Measurements from ENCODE around the gene BCL2L1. TPM values are rescaled to one million over a fixed set of nuclear protein-coding genes. Genes with fewer than 3 reads are reported as not detected.

Gene BCL2L1
- total and polyA plus RNA-seq, 10 of the 15 experiments (the other 5 are each of a cell fraction or from before 2014, with no cell fraction given): 0.63 to 67.7 (median 43.6) TPM

DNA sequence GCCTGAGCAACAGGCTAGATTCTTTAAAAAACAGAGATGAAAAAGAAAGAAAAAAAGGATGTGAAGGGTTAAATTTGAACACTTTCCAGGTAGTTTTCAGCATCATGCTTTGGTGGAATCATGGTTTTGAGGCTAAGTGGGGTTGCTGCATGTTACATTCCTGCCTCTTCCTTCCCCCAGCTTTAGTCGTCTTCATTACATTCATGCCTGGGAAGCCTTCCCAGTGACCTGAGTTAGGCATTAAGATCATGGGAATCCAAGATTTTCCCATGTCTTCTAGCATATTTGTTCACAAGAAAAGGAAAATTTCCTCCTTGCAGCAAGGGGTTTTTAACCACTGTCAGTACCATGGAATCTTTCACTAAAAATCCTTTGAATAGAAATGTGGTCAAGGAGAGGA, 28.5 kb upstream of the BCL2L1 start:
- intact Hi-C loops (cut with micrococcal nuclease; ENCODE audit: unreplicated experiment): no loop called here
- FAIRE-seq (no peak), DNase-seq (ENCODE audit: low read depth, low spot score) (no peak), ATAC-seq (no peak)
- ChIA-PET RAD21 (ENCODE audit: unreplicated experiment) (interaction anchor here (1.3 to 1.5 kb wide), 2 partner anchors 28 to 117 kb away, joined by 3 to 4 read pairs; no protein-coding TSS in a partner anchor), POLR2A (interaction anchor here (1.5 kb wide), 1 partner anchor 9 kb away, joined by 3 read pairs; no protein-coding TSS in a partner anchor), CTCF (interaction anchor here (0.6 to 1.9 kb wide), 4 partner anchors 8 to 90 kb away, joined by 3 to 6 read pairs (median 4); no protein-coding TSS in a partner anchor), SMC1A (ENCODE audit: uncharacterized antibody, unreplicated experiment) (interaction anchor here (2.6 kb wide), 1 partner anchor 12 kb away, joined by 6 read pairs; no protein-coding TSS in a partner anchor)
- no peak overlapping the region for H3K9ac ChIP-seq (ENCODE audit: control insufficient read depth, insufficient read depth, low read length)
- H3K9me3 ChIP-seq (replicated peaks; ENCODE audit: control insufficient read depth, insufficient read depth, low read length): no peaks in the 10 kb centered on the region
- H3K4me3 ChIP-seq: no peak overlapping the region
- no peaks in the 10 kb centered on the region for H4K20me1 ChIP-seq (ENCODE audit: control insufficient read depth, insufficient read depth)
- H3K36me3 ChIP-seq (ENCODE audit: control insufficient read depth in 2 of 2, insufficient read depth in 2 of 2, low read length in 1 of 2): peaks cover 0 to 3% of the 10 kb centered on the region in 2 experiments; a peak in 3 of 4 replicates
- in situ Hi-C loops (cut with MboI): no loop called here
- BruUV-seq (replicated peaks): no TSS peak
- TF ChIP-seq FOXK2 (IDR thresholded peaks at IDR 0.05): no peak
- TF ChIP-seq TARDBP (IDR thresholded peaks at IDR 0.05; ENCODE audit: borderline replicate concordance): no peak
- no peak for TF ChIP-seq ZNF274 (IDR thresholded peaks at IDR 0.05; ENCODE audit: insufficient read depth, insufficient read length)
- TF ChIP-seq ZZZ3 (IDR thresholded peaks at IDR 0.05; ENCODE audit: control insufficient read depth, insufficient read length, low read depth): no peak
- no peak for TF ChIP-seq TCF3 (IDR thresholded peaks at IDR 0.05; ENCODE audit: borderline replicate concordance, insufficient read depth, low read depth, low read length)
- no peak for TF ChIP-seq RB1 (IDR thresholded peaks at IDR 0.05; ENCODE audit: borderline replicate concordance)
- TF ChIP-seq NFXL1 (IDR thresholded peaks at IDR 0.05; ENCODE audit: borderline replicate concordance): no peak
- no peak for TF ChIP-seq MTA3 (IDR thresholded peaks at IDR 0.05; ENCODE audit: borderline replicate concordance, low read length)
- TF ChIP-seq, protein P1, sequence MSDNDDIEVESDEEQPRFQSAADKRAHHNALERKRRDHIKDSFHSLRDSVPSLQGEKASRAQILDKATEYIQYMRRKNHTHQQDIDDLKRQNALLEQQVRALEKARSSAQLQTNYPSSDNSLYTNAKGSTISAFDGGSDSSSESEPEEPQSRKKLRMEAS (IDR thresholded peaks at IDR 0.05; ENCODE audit: low read depth, low read length): no peak
- no peak for TF ChIP-seq YBX1 (IDR thresholded peaks at IDR 0.05)
- TF ChIP-seq, protein P2, sequence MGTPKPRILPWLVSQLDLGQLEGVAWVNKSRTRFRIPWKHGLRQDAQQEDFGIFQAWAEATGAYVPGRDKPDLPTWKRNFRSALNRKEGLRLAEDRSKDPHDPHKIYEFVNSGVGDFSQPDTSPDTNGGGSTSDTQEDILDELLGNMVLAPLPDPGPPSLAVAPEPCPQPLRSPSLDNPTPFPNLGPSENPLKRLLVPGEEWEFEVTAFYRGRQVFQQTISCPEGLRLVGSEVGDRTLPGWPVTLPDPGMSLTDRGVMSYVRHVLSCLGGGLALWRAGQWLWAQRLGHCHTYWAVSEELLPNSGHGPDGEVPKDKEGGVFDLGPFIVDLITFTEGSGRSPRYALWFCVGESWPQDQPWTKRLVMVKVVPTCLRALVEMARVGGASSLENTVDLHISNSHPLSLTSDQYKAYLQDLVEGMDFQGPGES (IDR thresholded peaks at IDR 0.05): no peak
- TF ChIP-seq, protein P3, sequence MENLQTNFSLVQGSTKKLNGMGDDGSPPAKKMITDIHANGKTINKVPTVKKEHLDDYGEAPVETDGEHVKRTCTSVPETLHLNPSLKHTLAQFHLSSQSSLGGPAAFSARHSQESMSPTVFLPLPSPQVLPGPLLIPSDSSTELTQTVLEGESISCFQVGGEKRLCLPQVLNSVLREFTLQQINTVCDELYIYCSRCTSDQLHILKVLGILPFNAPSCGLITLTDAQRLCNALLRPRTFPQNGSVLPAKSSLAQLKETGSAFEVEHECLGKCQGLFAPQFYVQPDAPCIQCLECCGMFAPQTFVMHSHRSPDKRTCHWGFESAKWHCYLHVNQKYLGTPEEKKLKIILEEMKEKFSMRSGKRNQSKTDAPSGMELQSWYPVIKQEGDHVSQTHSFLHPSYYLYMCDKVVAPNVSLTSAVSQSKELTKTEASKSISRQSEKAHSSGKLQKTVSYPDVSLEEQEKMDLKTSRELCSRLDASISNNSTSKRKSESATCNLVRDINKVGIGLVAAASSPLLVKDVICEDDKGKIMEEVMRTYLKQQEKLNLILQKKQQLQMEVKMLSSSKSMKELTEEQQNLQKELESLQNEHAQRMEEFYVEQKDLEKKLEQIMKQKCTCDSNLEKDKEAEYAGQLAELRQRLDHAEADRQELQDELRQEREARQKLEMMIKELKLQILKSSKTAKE (IDR thresholded peaks at IDR 0.05; ENCODE audit: low read depth, poor library complexity, severe bottlenecking): no peak
- no peak for TF ChIP-seq RAD21 (IDR thresholded peaks at IDR 0.05; ENCODE audit: insufficient read depth, low read depth, low read length)
- no peak for TF ChIP-seq SMAD5 (IDR thresholded peaks at IDR 0.05; ENCODE audit: low read depth)
- no peak for TF ChIP-seq ASH2L (IDR thresholded peaks at IDR 0.05; ENCODE audit: borderline replicate concordance, low read depth)
- H3K27me3 ChIP-seq (replicated peaks in 1 of 2; ENCODE audit: control insufficient read depth in 2 of 2, insufficient read depth in 2 of 2, low read length in 1 of 2): no peaks in the 10 kb centered on the region
- no peak overlapping the region for H3K4me2 ChIP-seq (ENCODE audit: control insufficient read depth, insufficient read depth)
- H3K4me1 ChIP-seq (ENCODE audit: control insufficient read depth, insufficient read depth, low read length): no peaks in the 10 kb centered on the region
- WGBS (ENCODE audit: insufficient coverage, insufficient replicate concordance, low lambda C conversion rate, missing lambda C conversion rate): 100% methylated on average over 1 of the region's 1 CpG
- no peak overlapping the region for H3K27ac ChIP-seq (ENCODE audit: control insufficient read depth, insufficient read depth)
- peaks cover 66% of the 10 kb centered on the region for H3K79me2 ChIP-seq (ENCODE audit: control insufficient read depth, insufficient read depth, low read length)
- no peak overlapping the region; the same call in 1 of the 2 replicates for H2AFZ ChIP-seq (ENCODE audit: control insufficient read depth, low read depth, low read length)
